HG03469 (cell line): ENCODE data around the gene ZHX3.
"Not testable (repeated sequence)": the region's sequence is repeated elsewhere in the genome, so short reads cannot be mapped to it uniquely, and the experiment has no call there.

Source experiments
- ATAC-seq: cut with Tn5 transposase; IDR thresholded peaks from one replicate; pipeline ENCODE4 v1.9.1; 2021; ENCODE audit warnings: mild to moderate bottlenecking, moderate library complexity, moderate number of reproducible peaks; ENCODE audit not compliant: unreplicated experiment

Gene ZHX3

DNA sequence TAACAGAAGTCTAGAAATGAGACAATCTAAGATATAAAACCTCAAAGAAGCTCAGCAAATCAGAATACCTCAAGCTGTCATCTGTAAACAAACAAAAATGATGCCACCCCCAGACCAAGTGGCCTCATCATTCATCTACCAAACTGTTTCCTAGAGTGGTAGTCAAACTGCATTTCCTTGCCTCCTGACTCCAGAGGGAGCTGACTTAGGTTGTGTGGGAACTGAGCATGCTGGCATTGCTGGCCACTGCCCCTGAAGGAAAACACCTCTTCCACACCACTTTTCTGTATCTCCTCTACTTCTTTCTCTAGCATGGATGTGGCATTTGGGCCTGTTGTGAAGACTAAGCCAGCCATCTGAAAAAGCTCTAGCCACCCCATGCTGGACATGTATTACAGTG lies 56.3 kb downstream of the ZHX3 start:
- ATAC-seq: no peak

DNA sequence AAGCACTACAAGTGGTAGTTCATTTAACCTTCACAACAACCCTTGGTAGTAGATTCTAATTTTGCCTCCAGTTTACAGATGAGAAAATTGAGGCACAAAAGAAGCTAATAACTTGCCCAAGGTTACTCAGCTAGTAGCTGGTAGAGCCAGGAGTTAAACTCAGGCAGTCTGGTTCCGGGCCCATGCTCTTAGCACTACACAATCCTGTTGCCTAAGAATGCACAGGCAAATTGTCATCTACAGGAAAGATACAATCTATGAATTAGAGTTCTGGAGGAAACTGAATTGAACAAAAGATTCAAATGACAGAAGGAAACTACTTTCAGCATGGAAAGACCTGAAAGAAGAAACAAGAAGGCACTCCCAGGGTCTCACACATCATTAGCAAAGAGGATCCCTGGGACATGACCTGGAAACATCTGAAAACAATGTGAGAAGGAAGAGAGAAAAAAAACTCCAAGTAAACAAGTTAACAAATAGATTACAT lies 56.8 kb downstream of the ZHX3 start:
- no peak for ATAC-seq

DNA sequence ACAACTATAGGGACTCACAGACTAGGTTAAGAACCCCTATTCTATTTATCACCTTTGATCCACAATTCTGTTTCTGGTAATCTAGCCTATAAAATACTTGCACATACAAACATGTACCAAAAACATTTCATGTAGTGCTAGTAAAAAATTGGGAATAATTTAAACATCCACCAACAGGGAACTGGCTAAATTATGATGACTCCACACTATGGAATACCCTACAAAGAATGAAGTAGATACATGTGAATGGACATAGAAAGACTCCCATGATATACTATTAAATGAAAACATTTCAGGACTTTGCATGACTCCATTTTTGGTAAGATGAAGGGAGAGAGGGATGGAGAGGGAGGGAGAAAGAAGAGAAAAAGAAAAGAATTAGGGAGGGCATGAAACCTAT lies 58.2 kb downstream of the ZHX3 start:
- ATAC-seq: no peak

DNA sequence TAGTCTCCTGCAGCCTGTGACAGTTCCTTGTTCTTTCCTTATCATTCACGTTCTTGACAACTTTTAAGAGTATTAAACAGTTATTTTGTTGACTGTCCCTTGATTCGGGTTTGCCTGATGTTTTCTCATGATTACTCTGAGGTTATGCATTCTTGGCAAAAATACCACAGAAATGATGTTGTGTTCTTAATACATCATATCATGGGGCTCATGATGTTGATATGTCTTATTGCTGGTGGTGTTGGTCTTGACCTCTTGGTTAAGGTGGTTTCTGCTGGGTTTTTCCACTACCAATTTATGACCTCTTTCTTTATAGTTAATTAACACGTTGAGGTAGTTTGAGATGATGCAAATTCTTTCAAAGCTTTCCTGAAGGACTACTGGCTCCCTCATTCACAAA lies 59.1 kb downstream of the ZHX3 start:
- no peak for ATAC-seq

DNA sequence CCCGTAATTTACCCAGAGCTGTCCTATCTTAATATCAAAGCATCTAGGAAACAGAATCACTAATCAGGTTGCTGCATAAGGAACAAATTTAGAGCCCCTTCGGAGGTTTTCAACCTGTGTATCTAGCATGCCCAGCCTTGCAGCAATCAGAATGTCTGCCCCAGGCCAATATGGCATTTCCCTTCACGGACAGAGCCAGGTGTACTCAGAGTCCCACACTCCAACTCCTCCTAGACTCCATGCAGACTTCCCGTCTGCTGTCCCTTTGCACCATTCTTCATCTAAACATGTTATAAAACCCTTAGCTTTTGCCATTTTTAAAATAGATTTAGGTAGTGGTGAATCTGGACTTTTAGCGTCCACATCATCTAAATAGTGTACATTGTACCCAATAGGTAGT lies 61.0 kb downstream of the ZHX3 start:
- no peak for ATAC-seq

DNA sequence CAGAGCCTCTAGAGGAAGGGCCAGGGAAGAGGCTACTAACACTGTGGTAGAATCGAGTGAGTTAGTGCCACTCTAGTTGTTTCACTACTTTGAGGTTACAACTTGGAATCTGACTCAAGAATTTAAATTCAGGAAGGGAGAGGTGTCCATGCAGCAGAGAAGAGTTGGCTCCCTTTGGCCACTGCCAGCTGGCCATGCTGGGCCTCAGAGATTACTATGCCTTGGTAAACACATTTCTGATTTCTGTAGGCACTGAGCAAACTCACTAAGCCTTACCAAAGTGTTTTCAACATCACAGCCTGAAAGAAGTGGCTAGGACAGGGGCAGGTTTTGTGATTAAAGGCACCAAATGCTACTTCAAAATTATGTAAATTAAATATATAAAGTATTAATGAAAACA lies 61.9 kb downstream of the ZHX3 start:
- ATAC-seq: no peak

DNA sequence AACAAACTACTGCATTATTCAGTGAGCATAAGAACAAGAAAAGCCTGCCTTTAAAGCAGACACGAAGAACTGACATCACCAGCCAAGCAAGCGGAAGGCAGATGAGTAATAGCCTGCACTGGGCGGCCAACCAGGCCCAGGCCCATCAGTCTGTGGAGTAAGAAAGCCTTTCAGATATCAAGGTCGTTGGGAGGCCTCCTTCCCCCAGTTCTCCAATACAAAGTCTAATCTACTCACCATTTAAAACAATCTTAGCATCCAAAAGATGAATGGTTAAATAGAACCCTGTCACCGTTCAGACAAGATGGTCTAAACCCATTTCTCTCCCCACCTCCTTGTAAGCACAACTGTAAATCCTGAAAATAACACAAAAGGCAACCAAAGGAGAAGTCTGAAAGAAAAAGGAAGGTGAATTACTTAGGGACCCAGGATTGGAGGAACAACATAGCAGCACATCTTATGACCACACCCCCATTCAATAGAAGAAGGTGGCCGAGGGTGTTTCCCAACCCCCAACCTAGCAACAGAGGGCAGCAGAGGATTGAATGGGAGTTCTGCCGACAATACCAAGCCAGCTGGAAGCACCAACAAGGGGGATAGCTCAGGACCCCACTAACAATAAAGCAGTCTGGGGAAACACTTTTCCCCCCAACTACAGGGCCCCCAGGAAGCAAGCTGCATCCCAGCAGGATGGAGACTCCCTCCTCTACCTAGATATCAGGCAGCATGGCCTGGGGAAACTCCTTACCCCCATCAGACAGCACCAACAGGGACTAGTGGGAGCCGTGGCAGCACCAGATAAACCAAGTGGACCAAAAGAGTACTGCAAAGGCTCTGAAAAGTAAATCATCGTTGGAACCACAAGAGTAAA lies 67.9 kb downstream of the ZHX3 start:
- ATAC-seq: no peak

DNA sequence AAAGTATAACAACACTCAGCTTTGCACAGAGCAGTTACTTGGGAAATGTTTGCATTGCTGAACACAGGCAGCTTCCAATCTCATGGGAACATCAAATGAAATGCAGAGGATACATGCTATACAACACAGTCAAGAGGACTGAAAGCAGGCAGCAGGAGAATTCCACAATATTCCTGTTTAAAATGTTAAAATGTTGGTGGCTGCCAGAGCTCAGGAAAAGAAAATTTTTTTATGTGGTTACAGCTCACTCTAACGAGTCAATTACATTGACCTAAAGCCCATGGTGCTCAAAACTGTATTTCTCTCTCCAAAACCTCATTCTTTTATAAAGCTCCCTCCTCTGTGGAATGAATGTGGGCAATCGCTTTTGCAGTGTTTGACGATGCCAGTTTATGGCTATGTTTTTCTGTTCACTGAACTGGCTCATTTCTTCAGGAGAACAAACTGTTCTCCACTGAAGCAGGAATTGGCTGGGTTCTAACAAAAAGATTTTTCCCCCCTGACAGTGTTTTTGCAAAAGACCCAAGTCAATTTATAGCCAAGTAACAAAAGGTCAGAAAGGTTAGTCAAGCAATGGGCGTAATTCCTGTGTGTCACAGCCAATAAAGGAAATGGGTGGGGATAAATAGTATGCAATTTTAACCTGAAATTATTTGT lies 69.0 kb downstream of the ZHX3 start:
- ATAC-seq: no peak

DNA sequence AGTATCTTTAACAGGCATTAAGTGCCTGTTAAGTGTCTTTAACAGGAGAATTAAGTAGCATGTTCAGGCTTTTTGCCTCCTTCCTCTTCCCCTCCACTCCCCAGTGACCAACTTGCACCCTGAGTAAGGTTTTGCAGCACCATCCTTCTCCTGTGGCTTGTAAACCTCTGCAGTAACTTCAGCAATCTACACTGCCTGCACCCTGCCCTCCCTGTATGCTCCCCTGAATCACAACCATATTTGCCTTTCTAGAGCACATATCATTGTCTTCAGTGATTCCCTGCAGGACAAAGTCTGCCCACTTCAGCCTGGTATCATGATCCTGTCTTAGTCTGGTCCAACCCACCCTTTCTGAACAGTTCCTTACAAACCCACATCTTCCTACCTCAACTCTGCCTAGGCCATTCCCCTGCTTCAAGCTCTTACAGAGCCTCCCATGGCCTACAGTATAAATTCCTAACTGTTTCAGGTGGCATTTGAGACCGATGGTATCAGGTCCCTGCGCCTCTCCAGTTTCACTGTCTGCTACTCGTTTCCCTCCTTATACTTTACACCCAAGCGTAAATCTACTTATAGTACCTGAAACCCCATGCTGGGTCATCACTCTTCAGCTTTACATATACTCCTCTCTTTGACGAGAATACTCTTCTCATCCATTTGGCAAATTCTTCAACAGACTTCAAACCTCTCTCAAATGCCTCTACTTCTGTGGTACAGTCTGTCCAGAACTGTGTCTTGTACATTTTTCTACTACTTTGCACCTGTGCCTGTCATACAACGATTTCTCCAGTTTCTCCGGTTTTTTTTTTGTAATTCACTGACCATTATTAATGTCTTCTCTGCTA lies 69.8 kb downstream of the ZHX3 start:
- no peak for ATAC-seq

DNA sequence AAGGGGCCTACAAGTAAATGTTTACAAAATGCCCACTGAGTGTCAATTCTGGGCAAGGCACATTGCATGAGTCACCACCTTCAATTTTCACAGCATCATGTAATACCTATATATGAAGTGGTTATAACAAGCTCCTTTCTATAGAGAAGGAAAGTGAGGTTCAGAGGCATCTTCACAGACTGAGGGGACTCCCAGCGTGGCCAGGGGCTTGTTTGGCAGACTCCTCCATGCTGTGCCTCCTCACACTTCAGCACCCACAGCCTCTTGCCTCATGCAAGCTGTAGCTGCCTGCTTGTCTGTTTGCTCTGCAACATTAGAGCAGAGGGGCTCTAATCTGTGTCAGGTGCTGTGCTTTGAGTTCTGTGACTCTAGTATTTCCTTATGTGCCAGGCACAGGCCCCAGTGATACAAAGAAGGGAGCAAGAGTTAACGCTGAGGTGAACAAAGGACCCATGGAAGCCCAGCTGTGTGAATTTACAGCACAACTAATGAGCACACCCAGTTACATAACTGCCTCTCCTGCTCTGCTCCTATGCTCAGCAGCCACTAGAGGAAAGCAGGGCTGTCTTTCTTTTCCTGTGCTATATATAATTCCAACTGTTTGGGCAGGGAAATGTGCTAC lies 72.3 kb downstream of the ZHX3 start:
- no peak for ATAC-seq

DNA sequence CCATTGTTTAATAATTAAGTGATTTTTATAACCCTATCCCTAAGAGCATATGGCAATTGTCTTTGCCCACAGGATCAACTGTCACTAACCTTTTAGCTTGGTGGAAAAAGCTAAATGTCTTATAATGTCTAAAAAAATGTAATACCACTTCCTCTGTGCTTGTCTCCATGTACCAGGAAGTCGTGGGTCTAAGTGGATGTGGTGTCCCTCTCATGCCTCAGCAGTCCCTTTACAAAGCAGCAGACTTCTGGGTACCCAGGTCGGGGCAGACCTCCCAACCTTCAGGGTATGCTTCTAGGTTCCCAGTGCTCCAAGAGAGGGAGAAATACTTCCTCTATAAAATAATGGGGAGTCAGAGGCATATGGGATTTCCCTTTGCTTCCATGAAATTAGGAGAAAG lies 74.7 kb downstream of the ZHX3 start:
- no peak for ATAC-seq

DNA sequence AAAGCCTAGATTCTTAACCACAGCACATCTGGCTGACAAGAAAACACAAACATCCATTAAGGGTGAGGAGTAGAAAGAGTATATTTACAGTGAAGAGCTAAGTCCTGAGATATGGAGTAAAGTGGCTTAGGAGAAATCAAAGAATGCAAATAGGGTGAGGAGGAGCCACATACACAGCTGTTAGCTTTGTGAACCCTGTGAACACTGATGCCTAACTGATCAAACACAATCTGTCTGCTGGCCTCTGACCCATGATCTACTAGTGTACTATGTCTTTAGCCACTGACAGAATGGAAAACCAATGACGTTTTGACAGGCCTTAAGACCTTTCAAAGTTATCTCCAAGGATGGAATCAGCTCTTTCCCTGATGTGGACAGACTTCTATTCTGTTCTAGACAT lies 75.2 kb downstream of the ZHX3 start:
- no peak for ATAC-seq

DNA sequence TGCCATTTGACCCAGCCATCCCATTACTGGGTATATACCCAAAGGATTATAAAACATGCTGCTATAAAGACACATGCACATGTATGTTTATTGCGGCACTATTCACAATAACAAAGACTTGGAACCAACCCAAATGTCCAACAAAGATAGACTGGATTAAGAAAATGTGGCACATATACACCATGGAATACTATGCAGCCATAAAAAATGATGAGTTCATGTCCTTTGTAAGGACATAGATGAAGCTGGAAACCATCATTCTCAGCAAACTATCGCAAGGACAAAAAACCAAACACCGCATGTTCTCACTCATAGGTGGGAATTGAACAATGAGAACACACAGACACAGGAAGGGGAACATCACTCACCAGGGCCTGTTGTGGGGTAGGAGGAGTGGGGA lies 80.3 kb downstream of the ZHX3 start:
- ATAC-seq: not testable (repeated sequence)

DNA sequence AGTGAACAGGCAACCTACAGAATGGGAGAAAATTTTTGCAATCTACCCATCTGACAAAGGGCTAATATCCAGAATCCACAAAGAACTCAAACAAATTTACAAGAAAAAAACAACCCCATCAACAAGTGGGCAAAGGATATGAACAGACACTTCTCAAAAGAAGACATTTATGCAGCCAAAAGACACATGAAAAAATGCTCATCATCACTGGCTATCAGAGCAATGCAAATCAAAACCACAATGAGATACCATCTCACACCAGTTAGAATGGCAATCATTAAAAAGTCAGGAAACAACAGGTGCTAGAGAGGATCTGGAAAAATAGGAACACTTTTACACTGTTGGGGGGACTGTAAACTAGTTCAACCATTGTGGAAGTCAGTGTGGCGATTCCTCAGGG lies 80.7 kb downstream of the ZHX3 start:
- not testable (repeated sequence) for ATAC-seq

DNA sequence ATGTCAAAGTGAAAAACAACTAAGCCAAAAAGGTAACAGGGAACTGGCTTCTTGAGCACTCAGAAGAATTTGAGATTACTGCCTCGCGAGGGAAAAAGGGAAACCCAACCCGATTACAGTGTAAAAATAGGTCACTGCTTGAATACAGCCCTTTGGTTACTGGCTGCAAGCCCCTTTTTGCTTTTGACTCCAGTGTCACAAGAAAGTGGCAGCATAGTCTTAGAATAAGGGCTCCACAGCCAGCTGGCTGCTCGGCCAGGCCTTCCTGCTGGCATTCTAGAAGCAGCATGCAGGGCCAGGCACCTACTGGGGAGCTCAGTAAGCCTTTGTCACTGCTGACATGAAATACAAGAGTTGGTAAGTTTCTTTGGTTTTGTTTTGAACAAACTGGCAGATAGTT lies 83.0 kb downstream of the ZHX3 start:
- no peak for ATAC-seq

DNA sequence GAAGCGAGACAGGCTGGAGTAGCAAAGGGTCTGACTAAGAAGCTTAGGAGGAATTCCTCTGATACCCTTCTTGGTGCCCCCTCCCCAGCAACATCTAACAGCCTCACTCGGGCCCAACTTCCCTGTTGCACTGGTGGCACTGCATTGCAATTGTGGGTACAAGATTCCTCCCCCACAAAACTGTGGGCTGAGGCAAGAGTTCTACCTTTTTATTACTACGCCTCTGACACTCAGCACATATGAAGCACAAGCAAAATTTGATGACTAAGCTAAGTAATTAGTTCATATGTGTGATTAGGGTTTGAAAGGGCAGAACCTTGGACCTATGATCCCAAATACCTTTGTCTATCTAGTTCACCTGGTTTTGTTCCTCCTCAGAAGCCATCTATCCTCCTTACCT lies 83.5 kb downstream of the ZHX3 start:
- no peak for ATAC-seq

DNA sequence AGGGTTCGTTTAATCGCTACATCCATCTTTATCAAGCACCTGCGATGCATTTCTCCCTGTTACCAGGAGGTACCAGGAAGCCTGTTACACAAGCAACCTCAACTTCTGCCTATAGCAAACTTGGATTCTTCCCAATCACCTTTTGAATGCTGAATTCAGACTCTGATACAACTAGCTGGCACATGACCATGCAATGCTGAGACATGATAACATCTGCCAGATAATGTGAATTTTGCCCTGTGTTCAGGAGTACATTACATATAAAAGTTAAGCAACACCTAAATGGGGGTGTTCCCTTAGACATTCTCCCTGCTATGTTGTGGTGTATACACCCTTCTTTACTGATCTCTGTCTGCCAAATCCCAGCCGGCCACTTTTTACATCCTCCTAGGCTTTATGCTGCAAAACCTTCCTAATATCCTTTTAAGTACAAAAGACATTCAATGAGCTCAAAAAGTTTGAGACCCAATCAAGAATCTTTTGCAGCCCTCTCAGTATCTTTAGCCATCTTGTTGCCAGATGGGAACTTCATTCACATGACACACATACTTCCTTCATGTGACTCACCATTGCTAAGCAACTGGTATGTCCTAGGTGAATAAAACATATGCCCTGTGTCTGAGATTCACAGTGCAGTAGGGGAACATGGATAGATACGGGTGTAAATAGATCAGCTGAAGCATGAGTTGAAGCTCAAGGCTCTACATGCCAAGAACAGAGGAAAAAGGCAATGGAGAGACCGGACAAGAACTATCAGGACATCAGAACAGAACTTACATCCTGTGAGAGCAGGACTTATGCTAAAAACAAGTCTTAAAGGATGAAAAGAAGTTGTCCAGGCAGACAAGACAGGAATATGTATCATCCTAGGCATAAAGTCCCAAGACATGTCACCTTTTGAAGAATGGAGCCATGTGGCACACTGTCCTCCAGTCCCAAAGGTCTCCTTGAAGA lies 84.3 kb downstream of the ZHX3 start:
- ATAC-seq: no peak

DNA sequence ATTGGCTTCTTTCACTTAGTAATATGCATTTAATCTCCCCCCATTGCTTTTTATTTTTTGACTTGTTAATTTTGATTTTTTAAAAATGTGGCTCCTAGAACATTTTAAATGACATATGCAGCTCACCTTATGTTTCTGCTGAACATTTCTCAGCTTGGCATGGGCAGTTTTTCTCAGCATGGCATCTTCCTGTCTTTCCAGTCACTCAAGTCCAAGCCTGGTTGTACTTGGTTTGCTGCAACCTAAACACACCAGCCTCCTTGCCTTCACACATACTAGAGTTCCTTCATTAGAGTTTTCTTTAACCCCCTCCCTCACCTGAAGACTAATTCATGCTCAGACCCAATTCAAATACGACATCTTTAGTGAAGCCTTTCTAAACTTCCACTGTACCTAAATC lies 86.4 kb downstream of the ZHX3 start:
- ATAC-seq: no peak

DNA sequence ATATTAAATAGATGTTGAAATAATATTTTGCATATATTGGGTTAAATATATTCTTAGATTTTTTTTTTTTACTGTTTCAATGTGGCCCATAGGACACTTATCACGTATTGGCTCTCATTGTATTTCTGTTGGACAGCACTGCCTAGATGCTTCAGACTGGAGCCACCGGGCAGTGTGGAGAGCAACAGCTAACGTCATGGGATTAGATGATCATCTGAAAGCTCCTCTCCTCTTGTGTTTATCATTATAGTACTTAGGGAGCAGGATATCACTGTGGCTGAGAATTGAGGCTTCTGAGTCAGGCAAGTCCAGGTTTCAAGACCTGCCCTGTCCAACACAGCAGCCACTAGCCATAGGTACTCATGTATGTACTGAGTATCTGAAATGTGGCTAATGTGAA lies 87.4 kb downstream of the ZHX3 start:
- ATAC-seq: no peak

DNA sequence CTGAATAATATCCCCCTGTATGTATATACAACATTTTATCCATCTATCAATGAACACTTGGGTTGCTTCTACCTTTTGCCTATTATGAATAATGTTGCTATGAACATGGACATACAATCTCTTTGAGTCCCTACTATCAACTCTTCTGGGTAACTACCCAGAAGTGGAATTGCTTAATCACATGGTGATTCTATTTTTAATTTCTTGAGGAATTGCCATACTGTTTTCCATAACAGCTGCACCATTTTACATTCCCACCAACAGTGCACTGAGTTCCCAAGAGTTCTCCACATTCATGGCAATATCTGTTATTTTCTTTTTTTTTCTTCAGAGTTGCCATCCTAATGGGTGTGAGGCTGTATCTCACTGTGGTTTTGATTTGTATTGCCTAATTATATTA lies 88.3 kb downstream of the ZHX3 start:
- ATAC-seq: no peak
